Measurements from ENCODE around the gene RERE.

DNA sequence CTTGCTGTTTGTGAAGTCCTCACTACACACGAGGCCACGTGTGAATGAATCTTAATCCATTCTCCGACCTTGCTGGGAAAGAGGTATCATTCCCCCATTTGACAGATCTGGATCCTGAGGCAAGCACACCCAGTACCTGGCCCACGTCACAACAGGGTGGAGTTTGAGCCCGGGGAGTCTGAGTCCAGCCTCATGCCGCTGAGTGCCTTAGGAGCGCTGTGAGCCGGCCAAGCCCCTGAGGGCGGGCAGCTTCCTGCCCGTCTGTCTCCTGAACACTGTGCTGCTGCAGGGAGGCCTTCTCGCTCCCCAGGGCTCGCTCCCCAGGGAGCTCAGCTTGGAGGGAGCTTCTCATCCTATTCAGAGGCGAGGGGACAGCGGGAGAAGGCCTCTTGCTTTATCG is 469.8 kb downstream of the RERE start:
- TF ChIP-seq, protein P1, sequence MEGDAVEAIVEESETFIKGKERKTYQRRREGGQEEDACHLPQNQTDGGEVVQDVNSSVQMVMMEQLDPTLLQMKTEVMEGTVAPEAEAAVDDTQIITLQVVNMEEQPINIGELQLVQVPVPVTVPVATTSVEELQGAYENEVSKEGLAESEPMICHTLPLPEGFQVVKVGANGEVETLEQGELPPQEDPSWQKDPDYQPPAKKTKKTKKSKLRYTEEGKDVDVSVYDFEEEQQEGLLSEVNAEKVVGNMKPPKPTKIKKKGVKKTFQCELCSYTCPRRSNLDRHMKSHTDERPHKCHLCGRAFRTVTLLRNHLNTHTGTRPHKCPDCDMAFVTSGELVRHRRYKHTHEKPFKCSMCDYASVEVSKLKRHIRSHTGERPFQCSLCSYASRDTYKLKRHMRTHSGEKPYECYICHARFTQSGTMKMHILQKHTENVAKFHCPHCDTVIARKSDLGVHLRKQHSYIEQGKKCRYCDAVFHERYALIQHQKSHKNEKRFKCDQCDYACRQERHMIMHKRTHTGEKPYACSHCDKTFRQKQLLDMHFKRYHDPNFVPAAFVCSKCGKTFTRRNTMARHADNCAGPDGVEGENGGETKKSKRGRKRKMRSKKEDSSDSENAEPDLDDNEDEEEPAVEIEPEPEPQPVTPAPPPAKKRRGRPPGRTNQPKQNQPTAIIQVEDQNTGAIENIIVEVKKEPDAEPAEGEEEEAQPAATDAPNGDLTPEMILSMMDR (IDR thresholded peaks at IDR 0.05) = no peak
- TF ChIP-seq POLR2A (IDR thresholded peaks at IDR 0.05) = no peak

All from uterus (tissue), 2 donors.